Trophoblast cell (in vitro differentiated cells and primary cell): Measurements from ENCODE around the gene CADPS.

Source experiments
- DNase-seq, 2 donors: peaks; one replicate each; pipeline ENCODE4 v3.0.0-alpha.2; 2016
- H2AFZ ChIP-seq: 2 replicates; pipeline ENCODE4 v1.6.1; 2013; ENCODE audit warnings: low read length, moderate library complexity, mild to moderate bottlenecking; ENCODE audit not compliant: insufficient read depth, poor library complexity
- H2AK5ac ChIP-seq: 2 replicates; pipeline ENCODE4 v1.6.1; 2013; ENCODE audit warnings: mild to moderate bottlenecking, low read length
- H2BK120ac ChIP-seq: 2 replicates; pipeline ENCODE4 v1.6.1; 2013; ENCODE audit warnings: low read length, mild to moderate bottlenecking, moderate library complexity; ENCODE audit not compliant: insufficient read depth, poor library complexity
- H2BK12ac ChIP-seq: 2 replicates; pipeline ENCODE4 v1.6.1; 2013; ENCODE audit warnings: mild to moderate bottlenecking, low read length, moderate library complexity
- H2BK5ac ChIP-seq: 2 replicates; pipeline ENCODE4 v1.6.1; 2013; ENCODE audit warnings: low read length, low read depth, moderate library complexity, mild to moderate bottlenecking; ENCODE audit not compliant: poor library complexity
- H3K14ac ChIP-seq: 2 replicates; pipeline ENCODE4 v1.6.1; 2013; ENCODE audit warnings: mild to moderate bottlenecking, low read length
- H3K18ac ChIP-seq: 2 replicates; pipeline ENCODE4 v1.6.1; 2013; ENCODE audit warnings: mild to moderate bottlenecking, low read length
- H3K23ac ChIP-seq: 2 replicates; pipeline ENCODE4 v1.6.1; 2013; ENCODE audit warnings: low read length
- H3K27ac ChIP-seq: 2 replicates; pipeline ENCODE4 v1.5.1; 2013; ENCODE audit warnings: low read depth, mild to moderate bottlenecking, inconsistent platforms, low read length, moderate library complexity
- H3K27me3 ChIP-seq: 2 replicates; pipeline ENCODE4 v1.6.1; 2013; ENCODE audit warnings: inconsistent platforms, mild to moderate bottlenecking, low read length, moderate library complexity; ENCODE audit not compliant: insufficient read depth
- H3K36me3 ChIP-seq, 2 experiments: 1 replicate in 1 of 2; 2 replicates in 1 of 2; pipeline ENCODE4 v1.6.1; 2013; ENCODE audit warnings: low read length in 2 of 2, mild to moderate bottlenecking in 2 of 2, moderate library complexity in 1 of 2; ENCODE audit not compliant: insufficient read depth in 2 of 2, control insufficient read depth in 1 of 2
- H3K4ac ChIP-seq: 2 replicates; pipeline ENCODE4 v1.6.1; 2013; ENCODE audit warnings: low read depth, mild to moderate bottlenecking, low read length, moderate library complexity
- H3K4me1 ChIP-seq, 2 experiments: 1 replicate in 1 of 2; 2 replicates in 1 of 2; pipeline ENCODE4 v1.6.1; 2013; ENCODE audit warnings: low read length in 2 of 2, mild to moderate bottlenecking in 2 of 2, moderate library complexity in 1 of 2; ENCODE audit not compliant: insufficient read depth in 2 of 2, control insufficient read depth in 1 of 2
- H3K4me2 ChIP-seq: 2 replicates; pipeline ENCODE4 v1.6.1; 2013; ENCODE audit warnings: inconsistent platforms, mild to moderate bottlenecking, low read length, moderate library complexity
- H3K4me3 ChIP-seq: 2 replicates; pipeline ENCODE4 v1.5.1; 2013; ENCODE audit warnings: mild to moderate bottlenecking, low read depth, low read length, inconsistent platforms
- H3K79me1 ChIP-seq: one replicate; pipeline ENCODE4 v1.6.1; 2013; ENCODE audit warnings: low read length
- H3K79me2 ChIP-seq: 2 replicates; pipeline ENCODE4 v1.6.1; 2013; ENCODE audit warnings: low read length, mild to moderate bottlenecking; ENCODE audit not compliant: control insufficient read depth, insufficient read depth, poor library complexity
- H3K9ac ChIP-seq: 2 replicates; pipeline ENCODE4 v1.6.1; 2013; ENCODE audit warnings: mild to moderate bottlenecking, low read length
- H3K9me3 ChIP-seq: 2 replicates; pipeline ENCODE4 v1.6.1; 2013; ENCODE audit warnings: low read depth, mild to moderate bottlenecking, control low read depth, inconsistent platforms, low read length; ENCODE audit not compliant: insufficient read depth
- H4K12ac ChIP-seq: 2 replicates; pipeline ENCODE4 v1.6.1; 2013; ENCODE audit warnings: low read depth, mild to moderate bottlenecking, low read length, moderate library complexity
- H4K8ac ChIP-seq: 2 replicates; pipeline ENCODE4 v1.6.1; 2013; ENCODE audit warnings: low read depth, mild to moderate bottlenecking, low read length, moderate library complexity
- H4K91ac ChIP-seq: one replicate; pipeline ENCODE4 v1.6.1; 2013; ENCODE audit warnings: low read depth, mild to moderate bottlenecking, low read length, moderate library complexity
- WGBS: extraction: QIAGEN DNeasy Blood & Tissue Kit; methylation state at CpG from one replicate; pipeline ENCODE4 v1.1.7; 2013; ENCODE audit warnings: missing lambda C conversion rate; ENCODE audit not compliant: insufficient read length, insufficient coverage; ENCODE audit errors: extremely low coverage; 5-methylcytosine and 5-hydroxymethylcytosine counted together

Gene CADPS

GRCh38 chr3:62873761-62874710, 1.2 kb downstream of the CADPS start:
- no peak overlapping the region for H3K4ac ChIP-seq
- H4K91ac ChIP-seq = no peak overlapping the region
- no peak overlapping the region for H2AK5ac ChIP-seq
- no peak overlapping the region for H3K27ac ChIP-seq
- H3K4me1 ChIP-seq = peaks cover 9 to 16% of the 10 kb centered on the region in 2 experiments
- H3K36me3 ChIP-seq = no peaks in the 10 kb centered on the region
- H3K23ac ChIP-seq = no peak overlapping the region
- H2AFZ ChIP-seq = peak overlapping the region; percentile 97
- H3K18ac ChIP-seq = no peak overlapping the region
- H3K79me2 ChIP-seq = no peaks in the 10 kb centered on the region
- WGBS = no CpG with 5 or more reads among the region's 77 CpGs
- H3K4me2 ChIP-seq = peak overlapping the region; percentile 92
- H4K12ac ChIP-seq = no peak overlapping the region
- H3K9me3 ChIP-seq = no peaks in the 10 kb centered on the region
- H3K27me3 ChIP-seq = peaks cover 16% of the 10 kb centered on the region
- H3K9ac ChIP-seq = no peak overlapping the region
- H3K79me1 ChIP-seq = no peaks in the 10 kb centered on the region
- no peak overlapping the region for H2BK5ac ChIP-seq
- no peak overlapping the region for H2BK12ac ChIP-seq
- H4K8ac ChIP-seq = no peak overlapping the region
- H3K4me3 ChIP-seq = peak overlapping the region; percentile 67
- no peak for DNase-seq
- H2BK120ac ChIP-seq = no peak overlapping the region
- no peak overlapping the region for H3K14ac ChIP-seq

- DNase-seq = no peak
- no peak overlapping the region for H4K8ac ChIP-seq
- no peak overlapping the region for H4K12ac ChIP-seq
- H2BK12ac ChIP-seq = no peak overlapping the region
- no peak overlapping the region for H3K4ac ChIP-seq
- H3K18ac ChIP-seq = no peak overlapping the region
- no peak overlapping the region for H4K91ac ChIP-seq
- H3K4me1 ChIP-seq = peaks cover 9 to 16% of the 10 kb centered on the region in 2 experiments
- no peak overlapping the region for H3K27ac ChIP-seq
- no peaks in the 10 kb centered on the region for H3K79me1 ChIP-seq
- WGBS = no CpG with 5 or more reads among the region's 4 CpGs
- no peaks in the 10 kb centered on the region for H3K79me2 ChIP-seq
- no peak overlapping the region for H2BK120ac ChIP-seq
- H2AFZ ChIP-seq = peak overlapping the region; percentile 97
- H3K4me2 ChIP-seq = peak overlapping the region; percentile 92
- H2BK5ac ChIP-seq = no peak overlapping the region
- H3K27me3 ChIP-seq = peaks cover 16% of the 10 kb centered on the region
- H3K9me3 ChIP-seq = no peaks in the 10 kb centered on the region
- no peak overlapping the region for H3K4me3 ChIP-seq
- no peak overlapping the region for H2AK5ac ChIP-seq
- H3K23ac ChIP-seq = no peak overlapping the region
- no peak overlapping the region for H3K9ac ChIP-seq
- no peak overlapping the region for H3K14ac ChIP-seq
- no peaks in the 10 kb centered on the region for H3K36me3 ChIP-seq
Measured at GRCh38 chr3:62873451-62873760, 1.8 kb downstream of the CADPS start.

GRCh38 chr3:62872318-62872717, 2.9 kb downstream of the CADPS start:
- no CpG with 5 or more reads among the region's 1 CpG for WGBS
- no peak overlapping the region for H3K4me2 ChIP-seq
- no peaks in the 10 kb centered on the region for H3K79me1 ChIP-seq
- H4K91ac ChIP-seq = no peak overlapping the region
- no peak overlapping the region for H3K27ac ChIP-seq
- H3K4ac ChIP-seq = no peak overlapping the region
- no peak for DNase-seq
- no peak overlapping the region for H3K14ac ChIP-seq
- no peak overlapping the region for H4K12ac ChIP-seq
- no peaks in the 10 kb centered on the region for H3K36me3 ChIP-seq
- H4K8ac ChIP-seq = no peak overlapping the region
- peaks cover 9 to 16% of the 10 kb centered on the region in 2 experiments for H3K4me1 ChIP-seq
- H3K9me3 ChIP-seq = no peaks in the 10 kb centered on the region
- H2AK5ac ChIP-seq = no peak overlapping the region
- no peak overlapping the region for H2BK120ac ChIP-seq
- H2AFZ ChIP-seq = no peak overlapping the region
- H2BK5ac ChIP-seq = no peak overlapping the region
- no peak overlapping the region for H3K9ac ChIP-seq
- H3K23ac ChIP-seq = no peak overlapping the region
- no peak overlapping the region for H2BK12ac ChIP-seq
- H3K4me3 ChIP-seq = no peak overlapping the region
- peaks cover 16% of the 10 kb centered on the region for H3K27me3 ChIP-seq
- H3K79me2 ChIP-seq = no peaks in the 10 kb centered on the region
- H3K18ac ChIP-seq = no peak overlapping the region

- Histone ChIP-seq H3K18ac (no peak overlapping the region), H3K4me3 (no peak overlapping the region), H3K79me1 (no peaks in the 10 kb centered on the region), H2AFZ (no peak overlapping the region), H3K4me1 (peaks cover 8 to 15% of the 10 kb centered on the region in 2 experiments), H3K27ac (no peak overlapping the region), H3K14ac (no peak overlapping the region), H3K9me3 (no peaks in the 10 kb centered on the region), H3K79me2 (no peaks in the 10 kb centered on the region), H2AK5ac (no peak overlapping the region), H3K27me3 (peaks cover 10% of the 10 kb centered on the region), H3K36me3 (no peaks in the 10 kb centered on the region), H3K4me2 (no peak overlapping the region), H3K4ac (no peak overlapping the region), H3K23ac (no peak overlapping the region), H3K9ac (no peak overlapping the region), H2BK5ac (no peak overlapping the region), H4K12ac (no peak overlapping the region), H2BK120ac (no peak overlapping the region), H4K91ac (no peak overlapping the region), H4K8ac (no peak overlapping the region), H2BK12ac (no peak overlapping the region)
- WGBS = no CpG with 5 or more reads among the region's 1 CpG
- DNase-seq = no peak
Measured at GRCh38 chr3:62870321-62870720, 4.9 kb downstream of the CADPS start.
